Glutamatergic neuron (in vitro differentiated cells): ENCODE measurements around the gene DDHD1. TPM values are rescaled to one million over a fixed set of nuclear protein-coding genes. Genes with fewer than 3 reads are reported as not detected.
"Not testable (repeated sequence)": the region's sequence is repeated elsewhere in the genome, so short reads cannot be mapped to it uniquely, and the experiment has no call there.

Experiments
- DNase-seq: peaks from one replicate; pipeline ENCODE4 v3.0.0; 2022
- H3K27ac Mint-ChIP-seq: one replicate; pipeline ENCODE4 v1.8.0; 2020; ENCODE audit warnings: mild to moderate bottlenecking, mixed read lengths, inconsistent platforms; ENCODE audit not compliant: unreplicated experiment
- H3K27me3 Mint-ChIP-seq: one replicate; pipeline ENCODE4 v1.8.0; 2020; ENCODE audit warnings: mild to moderate bottlenecking, moderate library complexity, mixed read lengths, inconsistent platforms; ENCODE audit not compliant: unreplicated experiment
- H3K36me3 Mint-ChIP-seq: one replicate; pipeline ENCODE4 v1.8.0; 2020; ENCODE audit warnings: mild to moderate bottlenecking, mixed read lengths, inconsistent platforms; ENCODE audit not compliant: unreplicated experiment
- H3K4me1 Mint-ChIP-seq: one replicate; pipeline ENCODE4 v1.8.0; 2020; ENCODE audit warnings: mild to moderate bottlenecking, low read depth, mixed read lengths, inconsistent platforms; ENCODE audit not compliant: unreplicated experiment
- H3K4me3 Mint-ChIP-seq: one replicate; pipeline ENCODE4 v1.8.0; 2020; ENCODE audit warnings: mild to moderate bottlenecking, mixed read lengths, inconsistent platforms; ENCODE audit not compliant: unreplicated experiment
- H3K9me3 Mint-ChIP-seq: one replicate; pipeline ENCODE4 v1.8.0; 2020; ENCODE audit warnings: mild to moderate bottlenecking, moderate library complexity, mixed read lengths, inconsistent platforms; ENCODE audit not compliant: unreplicated experiment
- CTCF ChIP-seq: fragments of 200-600 bp; sonication (generic); IDR thresholded peaks from one replicate; pipeline ENCODE4 v1.5.0; 2021; ENCODE audit not compliant: partially characterized antibody, unreplicated experiment
- total RNA-seq: library from RNA; stranded (reverse); fragmentation: NEBNext Ultra II Directional; extraction: Animal tissue kit (Norgen Biotek cat#: 25700); gene quantifications from one replicate; pipeline ENCODE4 v1.2.1, GENCODE V29; 2021; ENCODE audit not compliant: unreplicated experiment

DDHD1 gene
- total RNA-seq, 1 donor from 2014 or later, result 38.1 TPM

GRCh38 chr14:53126731-53127130 lies 26.4 kb downstream of the DDHD1 start:
- Mint-ChIP-seq H3K27me3 (peaks cover 2% of the 10 kb centered on the region), H3K27ac (no peak overlapping the region), H3K4me3 (no peak overlapping the region), H3K9me3 (peaks cover 1% of the 10 kb centered on the region), H3K4me1 (peaks cover 10% of the 10 kb centered on the region), H3K36me3 (no peaks in the 10 kb centered on the region)
- DNase-seq, result no peak
- no peak for TF ChIP-seq CTCF

GRCh38 chr14:53124786-53125185 lies 28.3 kb downstream of the DDHD1 start:
- Mint-ChIP-seq H3K4me3 (no peak overlapping the region), H3K4me1 (peaks cover 10% of the 10 kb centered on the region), H3K9me3 (peaks cover 4% of the 10 kb centered on the region), H3K27ac (peak overlapping the region; percentile 79), H3K36me3 (no peaks in the 10 kb centered on the region), H3K27me3 (peaks cover 2% of the 10 kb centered on the region)
- DNase-seq, result no peak
- TF ChIP-seq CTCF, result no peak

- not testable (repeated sequence) for H3K27me3 Mint-ChIP-seq
These were observed 31.7 kb downstream of the DDHD1 start for GRCh38 chr14:53121419-53121818.

GRCh38 chr14:53117479-53117878 lies 35.6 kb downstream of the DDHD1 start:
- not testable (repeated sequence) for H3K4me1 Mint-ChIP-seq, H3K4me3 Mint-ChIP-seq, DNase-seq, H3K9me3 Mint-ChIP-seq, H3K27me3 Mint-ChIP-seq, H3K36me3 Mint-ChIP-seq
- peak overlapping the region; percentile 6 for H3K27ac Mint-ChIP-seq

More at GRCh38 chr14:53121419-53121818, 31.7 kb downstream of the DDHD1 start:
- not testable (repeated sequence) for H3K4me3 Mint-ChIP-seq, H3K27ac Mint-ChIP-seq, H3K4me1 Mint-ChIP-seq, DNase-seq, H3K36me3 Mint-ChIP-seq, H3K9me3 Mint-ChIP-seq

GRCh38 chr14:53113989-53114388 lies 39.1 kb downstream of the DDHD1 start:
- H3K9me3 Mint-ChIP-seq, result peaks cover 5% of the 10 kb centered on the region
- no peaks in the 10 kb centered on the region for H3K36me3 Mint-ChIP-seq
- H3K4me3 Mint-ChIP-seq, result no peak overlapping the region
- no peaks in the 10 kb centered on the region for H3K4me1 Mint-ChIP-seq
- no peaks in the 10 kb centered on the region for H3K27me3 Mint-ChIP-seq
- no peak overlapping the region for H3K27ac Mint-ChIP-seq
- no peak for TF ChIP-seq CTCF
- no peak for DNase-seq

- H3K27ac Mint-ChIP-seq, result no peak overlapping the region
- no peak for TF ChIP-seq CTCF
- no peaks in the 10 kb centered on the region for H3K36me3 Mint-ChIP-seq
- H3K4me3 Mint-ChIP-seq, result no peak overlapping the region
- no peaks in the 10 kb centered on the region for H3K27me3 Mint-ChIP-seq
- H3K9me3 Mint-ChIP-seq, result peaks cover 7% of the 10 kb centered on the region
- H3K4me1 Mint-ChIP-seq, result no peaks in the 10 kb centered on the region
- no peak for DNase-seq
These were observed 43.0 kb downstream of the DDHD1 start for GRCh38 chr14:53110096-53110495.
